ENCODE data around the gene ZFP36L1.

Gene ZFP36L1

DNA sequence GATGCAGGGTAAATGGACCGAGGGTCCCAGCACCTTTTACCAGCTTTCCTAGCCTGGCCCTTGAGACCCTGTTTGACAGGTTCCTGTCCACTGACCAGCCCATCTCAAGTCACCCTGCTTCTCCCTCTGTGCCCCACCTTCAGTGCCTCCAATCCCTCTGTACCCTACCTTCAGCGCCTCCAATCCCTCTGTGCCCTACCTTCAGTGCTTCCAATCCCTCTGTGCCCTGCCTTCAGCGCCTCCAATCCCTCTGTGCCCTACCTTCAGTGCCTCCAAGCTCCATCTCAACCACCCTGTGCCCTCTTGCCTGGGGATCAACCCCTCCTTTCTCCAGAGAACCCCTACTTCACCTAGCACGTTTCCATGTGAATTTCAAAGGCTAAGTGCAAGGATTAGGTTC is 54.3 kb downstream of the ZFP36L1 start:
- no peak for DNase-seq (ENCODE audit: low read depth in 2 of 2)
